Spleen (tissue), 11 donors: ENCODE measurements around the gene SSR4. TPM values are rescaled to one million over a fixed set of nuclear protein-coding genes. Genes with fewer than 3 reads are reported as not detected.

Experiments used
- DNase-seq: peaks from one replicate; pipeline ENCODE4 v3.0.0-alpha.2; 2020
- H3K27ac ChIP-seq, 8 donors: fragments of 200-600 bp; sonication (generic) in 7 of 8; 1 replicate in 4 of 8; 2 replicates in 4 of 8; pipeline versions ENCODE4 v1.5.0 to v1.8.0; 2016 to 2021; ENCODE audit warnings: inconsistent platforms in 4 of 8, mild to moderate bottlenecking in 4 of 8, moderate library complexity in 1 of 8
- H3K27me3 ChIP-seq, 7 donors: fragments of 200-600 bp; sonication (generic) in 6 of 7; replicated peaks in 1 of 7; 1 replicate in 4 of 7; 2 replicates in 3 of 7; pipeline versions ENCODE4 v1.5.0 to v1.8.0; 2016 to 2021; ENCODE audit warnings: inconsistent platforms in 3 of 7, mild to moderate bottlenecking in 1 of 7
- H3K36me3 ChIP-seq, 6 donors: fragments of 200-600 bp; sonication (generic) in 5 of 6; 1 replicate in 4 of 6; 2 replicates in 2 of 6; pipeline versions ENCODE4 v1.5.0 to v1.8.0; 2016 to 2021; ENCODE audit warnings: inconsistent platforms in 2 of 6
- H3K4me1 ChIP-seq, 6 donors: fragments of 200-600 bp; sonication (generic) in 5 of 6; 1 replicate in 3 of 6; 2 replicates in 3 of 6; pipeline versions ENCODE4 v1.5.0 to v1.8.0; 2016 to 2021; ENCODE audit warnings: inconsistent platforms in 3 of 6
- H3K4me3 ChIP-seq, 8 donors: fragments of 200-600 bp; sonication (generic) in 7 of 8; 1 replicate in 4 of 8; 2 replicates in 4 of 8; pipeline versions ENCODE4 v1.5.0 to v1.8.0; 2016 to 2021; ENCODE audit warnings: inconsistent platforms in 4 of 8, mild to moderate bottlenecking in 4 of 8, moderate library complexity in 2 of 8
- H3K9me3 ChIP-seq, 8 donors: fragments of 200-600 bp; sonication (generic) in 7 of 8; 1 replicate in 4 of 8; 2 replicates in 4 of 8; pipeline versions ENCODE4 v1.5.0 to v1.8.0; 2016 to 2021; ENCODE audit warnings: inconsistent platforms in 4 of 8
- POLR2A ChIP-seq, 3 donors: fragments of 450-650 bp; IDR thresholded peaks; one replicate each; pipeline ENCODE4 v1.5.1; 2017; ENCODE audit warnings: antibody characterized with exemption in 3 of 3, mild to moderate bottlenecking in 1 of 3
- POLR2AphosphoS5 ChIP-seq, 3 donors: sonication (generic); formaldehyde crosslinking; IDR thresholded peaks; one replicate each; pipeline ENCODE4 v1.5.1; 2017; ENCODE audit warnings: antibody characterized with exemption in 3 of 3
- WGBS, 5 donors: extraction: QIAGEN DNeasy Blood & Tissue Kit in 3 of 5; methylation state at CpG; one replicate each; pipeline versions ENCODE4 v1.1.5 to v1.1.7; 2013 to 2018; 5-methylcytosine and 5-hydroxymethylcytosine counted together
- intact Hi-C: fragments of 100-400 bp; cut with DNase I; formaldehyde crosslinking; loops from one replicate; pipeline ENCODE4 v1.15.0; 2023; ENCODE audit warnings: low total_unique reads
- polyA plus RNA-seq, 3 donors: library from polyadenylated mRNA; stranded (reverse); fragments of 200-250 nt; gene quantifications; one replicate each; pipeline ENCODE4 v1.2.1, GENCODE V29; 2013
- total RNA-seq, 7 donors: library from RNA; depleted of rRNA in 3 of 7; stranded (reverse); fragments of >200 nt in 3 of 7; fragmentation: NEBNext Ultra II Directional in 4 of 7; extraction: Animal tissue kit (Norgen Biotek cat#: 25700) in 4 of 7; gene quantifications; one replicate each; pipeline versions ENCODE4 v1.1.0 to v1.2.1, GENCODE V29; 2016 to 2021
- TF ChIP-seq, protein P1 (sequence below), 11 experiments: fragments of 200-600 bp in 7 of 11; fragments of 450-650 bp in 4 of 11; sonication (generic) in 4 of 11; IDR thresholded peaks in 8 of 11; conservative IDR thresholded peaks in 3 of 11; 1 replicate in 7 of 11; 2 replicates in 4 of 11; pipeline versions ENCODE4 v1.4.0 to v1.8.0; 2016 to 2021; ENCODE audit warnings: antibody characterized with exemption in 11 of 11, inconsistent platforms in 4 of 11, mild to moderate bottlenecking in 1 of 11
- donor health status: healthy with polysubstance abuse.
- donor health status: DM: no; HTN: no; CAD: no; lungs with moderate emphysema.
- donor health status: DM: no; HTN: no; CAD: no.
- donor health status: Bipolar disorder and iron deficiency.
- donor health status: healthy.
- donor health status: DM: no; HTN: no; CAD: no.
- donor health status: DM: yes; HTN: yes; CAD: no.

Gene SSR4
- total and polyA plus RNA-seq, 10 donors, result 144 to 488 (median 255) TPM

DNA sequence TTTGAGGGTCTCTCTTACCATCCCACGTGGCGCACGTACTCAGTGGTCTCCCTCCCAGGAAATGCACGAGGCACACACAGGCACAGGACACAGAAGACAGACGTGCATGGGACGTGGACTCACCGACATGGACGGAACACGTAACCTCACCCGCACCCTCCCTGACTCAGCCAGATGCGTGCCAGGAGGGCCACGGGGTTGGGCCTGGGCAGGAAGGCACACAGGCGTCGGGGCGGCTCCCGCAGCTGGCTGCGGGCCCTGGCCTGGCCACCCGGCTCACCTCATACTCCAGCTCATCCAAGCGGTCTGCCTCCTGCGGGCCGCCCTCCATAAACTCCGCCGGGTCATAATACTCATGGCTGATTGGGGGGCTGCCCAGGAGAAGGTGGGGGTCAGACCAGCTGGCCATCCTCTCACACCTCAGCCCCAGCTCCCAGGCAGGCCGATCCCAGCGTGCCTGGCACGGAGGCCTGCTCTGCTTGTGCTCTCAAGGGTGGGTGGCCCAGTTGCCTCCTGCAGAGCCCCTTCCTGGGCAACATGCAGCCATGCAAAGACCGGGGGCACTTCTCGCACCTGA, 12.6 kb downstream of the SSR4 start:
- no peaks in the 10 kb centered on the region for H3K4me1 ChIP-seq
- intact Hi-C loops, result no loop called here
- no peak for DNase-seq
- H3K36me3 ChIP-seq, result no peaks in the 10 kb centered on the region
- H3K27ac ChIP-seq, result no peak overlapping the region
- no peak overlapping the region for H3K4me3 ChIP-seq
- no peak for TF ChIP-seq POLR2AphosphoS5 (IDR thresholded peaks at IDR 0.05)
- TF ChIP-seq, protein P1, sequence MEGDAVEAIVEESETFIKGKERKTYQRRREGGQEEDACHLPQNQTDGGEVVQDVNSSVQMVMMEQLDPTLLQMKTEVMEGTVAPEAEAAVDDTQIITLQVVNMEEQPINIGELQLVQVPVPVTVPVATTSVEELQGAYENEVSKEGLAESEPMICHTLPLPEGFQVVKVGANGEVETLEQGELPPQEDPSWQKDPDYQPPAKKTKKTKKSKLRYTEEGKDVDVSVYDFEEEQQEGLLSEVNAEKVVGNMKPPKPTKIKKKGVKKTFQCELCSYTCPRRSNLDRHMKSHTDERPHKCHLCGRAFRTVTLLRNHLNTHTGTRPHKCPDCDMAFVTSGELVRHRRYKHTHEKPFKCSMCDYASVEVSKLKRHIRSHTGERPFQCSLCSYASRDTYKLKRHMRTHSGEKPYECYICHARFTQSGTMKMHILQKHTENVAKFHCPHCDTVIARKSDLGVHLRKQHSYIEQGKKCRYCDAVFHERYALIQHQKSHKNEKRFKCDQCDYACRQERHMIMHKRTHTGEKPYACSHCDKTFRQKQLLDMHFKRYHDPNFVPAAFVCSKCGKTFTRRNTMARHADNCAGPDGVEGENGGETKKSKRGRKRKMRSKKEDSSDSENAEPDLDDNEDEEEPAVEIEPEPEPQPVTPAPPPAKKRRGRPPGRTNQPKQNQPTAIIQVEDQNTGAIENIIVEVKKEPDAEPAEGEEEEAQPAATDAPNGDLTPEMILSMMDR (IDR thresholded peaks at IDR 0.05 in 8 of 11, conservative IDR thresholded peaks at IDR 0.05 in 3 of 11), result no peak
- peaks cover 0 to 4% (median 0%) of the 10 kb centered on the region in 7 donors for H3K27me3 ChIP-seq
- no peaks in the 10 kb centered on the region for H3K9me3 ChIP-seq
- 60 to 94% (median 88%) methylated on average over 1 to 28 of the region's 28 CpGs for WGBS, 5 donors

DNA sequence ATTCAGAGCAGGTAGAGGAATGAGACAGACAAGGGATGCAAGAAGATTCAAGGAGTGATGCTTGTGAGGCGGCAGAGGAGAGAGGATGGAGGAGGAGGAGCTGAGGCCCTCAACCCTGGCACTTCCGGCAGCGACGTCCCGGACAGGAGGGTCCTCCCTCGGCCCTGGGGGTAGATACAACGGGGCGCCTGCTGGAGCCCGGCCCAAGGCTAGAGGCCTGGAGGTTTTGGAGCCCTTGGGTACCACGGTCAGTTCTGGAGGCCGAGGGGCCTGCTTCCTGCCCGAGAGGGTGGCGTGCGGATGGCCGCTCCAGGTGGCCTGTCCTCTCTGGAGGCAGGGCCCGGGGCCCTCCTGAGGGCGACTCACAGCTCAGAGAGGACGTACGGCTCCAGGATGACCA, 13.5 kb downstream of the SSR4 start:
- Histone ChIP-seq H3K36me3 (no peaks in the 10 kb centered on the region), H3K27me3 (peaks cover 0 to 13% (median 0%) of the 10 kb centered on the region in 7 donors), H3K9me3 (no peaks in the 10 kb centered on the region), H3K4me1 (no peaks in the 10 kb centered on the region), H3K4me3 (no peak overlapping the region), H3K27ac (no peak overlapping the region)
- WGBS, 5 donors, result 87 to 100% (median 89%) methylated on average over 2 to 19 of the region's 19 CpGs
- intact Hi-C loops, result no loop called here
- DNase-seq, result no peak
- no peak for TF ChIP-seq POLR2AphosphoS5 (IDR thresholded peaks at IDR 0.05)
- TF ChIP-seq, protein P1 (IDR thresholded peaks at IDR 0.05 in 8 of 11, conservative IDR thresholded peaks at IDR 0.05 in 3 of 11), result no peak
- TF ChIP-seq POLR2A (IDR thresholded peaks at IDR 0.05), result no peak

DNA sequence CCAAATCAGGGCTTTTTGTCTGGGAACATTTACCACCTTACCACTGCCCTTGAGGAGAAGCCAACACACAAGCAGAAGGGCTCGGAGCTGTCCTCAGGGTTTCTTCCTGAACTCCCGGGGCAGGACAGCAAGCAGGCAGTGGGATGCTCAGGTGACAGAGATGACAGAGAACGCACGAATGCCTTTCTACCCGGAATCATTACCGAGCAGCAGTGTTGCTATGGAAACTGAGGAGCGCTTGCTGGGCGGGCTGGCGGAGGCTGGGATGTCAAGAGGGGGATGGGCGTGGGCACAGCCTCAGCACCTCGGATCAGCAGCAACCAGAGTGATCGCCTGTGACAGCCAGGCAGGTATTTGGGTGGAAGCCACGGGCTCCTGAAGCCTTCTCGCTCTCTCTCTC, 17.8 kb downstream of the SSR4 start:
- 70 to 84% (median 75%) methylated on average over 6 to 14 of the region's 14 CpGs for WGBS, 5 donors
- peaks cover 0 to 19% (median 0%) of the 10 kb centered on the region in 7 donors for H3K27me3 ChIP-seq
- no peaks in the 10 kb centered on the region for H3K36me3 ChIP-seq
- peaks cover 0 to 8% (median 5%) of the 10 kb centered on the region in 6 donors for H3K4me1 ChIP-seq
- H3K9me3 ChIP-seq, result no peaks in the 10 kb centered on the region
- no peak overlapping the region for H3K27ac ChIP-seq
- TF ChIP-seq, protein P1 (IDR thresholded peaks at IDR 0.05 in 8 of 11, conservative IDR thresholded peaks at IDR 0.05 in 3 of 11), result no peak
- TF ChIP-seq POLR2A (IDR thresholded peaks at IDR 0.05) (no peak), POLR2AphosphoS5 (IDR thresholded peaks at IDR 0.05) (no peak)
- intact Hi-C loops, result no loop called here
- DNase-seq, result no peak
- H3K4me3 ChIP-seq, result no peak overlapping the region

DNA sequence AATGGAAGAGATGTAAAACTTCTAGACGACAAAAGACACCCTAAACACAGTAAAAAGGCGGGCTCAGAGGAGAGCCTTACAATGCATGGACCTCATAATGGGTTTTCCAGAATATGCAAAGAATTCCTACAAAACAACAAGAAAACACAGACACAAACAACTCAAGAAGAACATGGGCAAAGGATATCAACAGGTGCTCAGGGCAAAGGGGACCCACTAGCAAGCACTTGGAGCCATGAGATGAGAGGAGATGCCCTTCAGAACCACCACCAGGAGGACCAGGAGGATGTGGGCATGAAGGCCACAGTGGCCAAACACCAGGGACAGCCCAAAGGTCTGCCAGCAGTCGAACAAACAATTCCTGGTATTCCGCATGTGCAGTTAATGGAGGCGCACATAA, 18.7 kb downstream of the SSR4 start:
- intact Hi-C loops, result no loop called here
- no peaks in the 10 kb centered on the region for H3K9me3 ChIP-seq
- H3K36me3 ChIP-seq, result no peaks in the 10 kb centered on the region
- TF ChIP-seq POLR2AphosphoS5 (IDR thresholded peaks at IDR 0.05), result no peak
- DNase-seq, result no peak
- peaks cover 0 to 27% (median 0%) of the 10 kb centered on the region in 7 donors for H3K27me3 ChIP-seq
- no peak overlapping the region for H3K4me3 ChIP-seq
- H3K27ac ChIP-seq, result no peak overlapping the region
- peaks cover 0 to 18% (median 6%) of the 10 kb centered on the region in 6 donors for H3K4me1 ChIP-seq
- WGBS, 5 donors, result 88 to 96% (median 92%) methylated on average over 5 of the region's 5 CpGs
